Epidermal melanocyte (primary cell): ENCODE results near the gene DCUN1D5.
A peak's percentile ranks its signal among the peaks of the same experiment; 100 is the strongest.

Source experiments
- DNase-seq: peaks from one replicate; pipeline ENCODE4 v3.0.0; 2011; ENCODE audit warnings: low spot score; ENCODE audit not compliant: insufficient read length

Gene DCUN1D5

DNA sequence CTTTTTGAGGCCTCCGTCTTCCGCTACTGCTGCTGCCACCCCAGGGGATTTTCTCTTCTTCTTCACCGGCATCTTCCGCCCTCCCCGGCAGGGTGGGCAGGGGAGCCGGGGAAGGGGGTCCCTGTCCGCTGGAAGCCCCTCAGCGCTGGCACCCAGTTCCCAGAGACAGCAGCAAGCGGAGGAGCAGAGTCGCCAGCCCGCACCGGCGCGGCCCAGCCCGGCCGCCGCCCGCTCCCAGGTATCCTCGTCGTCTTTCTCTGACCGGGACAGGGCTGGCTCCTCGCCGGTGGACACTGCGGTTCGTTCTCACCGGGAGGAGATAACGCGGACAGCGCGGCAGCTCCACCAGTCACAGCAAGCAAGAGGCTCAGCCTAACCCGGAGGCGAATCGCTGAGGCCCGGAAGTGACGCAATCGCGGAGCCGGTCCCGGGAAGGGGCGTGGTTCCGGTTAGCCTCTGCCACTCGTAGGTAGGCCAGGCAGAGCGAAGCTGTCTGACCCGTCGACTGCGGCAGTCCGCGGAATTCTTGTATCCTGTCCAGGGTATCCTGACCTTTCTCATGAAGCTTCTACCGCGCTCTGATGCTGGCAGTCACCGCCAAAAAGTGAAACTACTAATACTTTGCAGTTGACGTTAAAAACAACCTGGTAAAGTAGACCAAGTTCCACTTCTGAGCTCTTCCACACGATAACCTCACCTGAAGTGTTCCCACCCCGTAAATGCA lies at the start of gene DCUN1D5:
Gene DCUN1D5, minus strand, starts transcription at position 360 of the 724 bp plus-strand sequence. Its CDS starts 288 bp downstream, at position 72.
- DNase-seq, result peak; percentile 87

DNA sequence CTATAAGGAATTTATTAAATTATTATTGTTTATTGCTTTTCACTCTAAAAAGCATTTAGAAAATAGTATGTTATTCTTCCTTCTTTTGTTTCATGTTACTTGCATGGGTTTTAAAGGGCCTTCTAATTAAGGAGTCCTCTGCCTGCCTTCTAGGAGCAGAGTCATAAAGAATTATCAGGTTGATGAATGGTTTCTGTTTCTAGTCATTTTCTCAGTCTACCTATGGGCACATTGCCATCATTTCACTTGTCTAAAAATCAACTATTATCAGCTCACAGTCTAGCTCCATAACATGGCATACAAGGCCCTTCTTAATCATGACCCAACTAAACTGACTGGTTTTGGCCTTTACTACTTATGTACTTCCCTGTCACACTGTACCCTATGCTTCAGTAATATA lies 33.5 kb upstream of the DCUN1D5 start:
- no peak for DNase-seq

DNA sequence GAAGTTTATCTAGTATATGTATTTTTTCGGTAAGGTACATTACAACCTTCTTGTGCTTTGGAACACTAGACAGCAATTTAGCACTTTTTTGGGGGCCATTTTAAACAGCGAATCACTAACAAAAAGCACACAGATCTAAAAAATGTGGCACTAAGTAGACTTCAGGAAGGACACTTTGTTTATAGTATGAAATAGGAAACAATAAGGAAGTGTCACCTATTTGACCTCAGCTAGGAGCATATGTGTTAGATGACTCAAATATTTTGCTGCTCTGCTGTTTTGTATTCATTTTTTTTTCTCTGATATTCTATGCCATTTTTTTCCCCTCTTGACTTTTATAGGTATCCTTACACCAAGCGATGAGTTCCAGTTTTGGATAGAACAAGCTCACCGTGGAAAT lies 22.9 kb upstream of the DCUN1D5 start:
- no peak for DNase-seq

GRCh38 chr11:103112364-103112763 lies 20.4 kb upstream of the DCUN1D5 start:
- no peak for DNase-seq

- no peak for DNase-seq
Observed at GRCh38 chr11:103111400-103111799, 19.4 kb upstream of the DCUN1D5 start.

- no peak for DNase-seq
Observed at GRCh38 chr11:103110391-103110790, 18.4 kb upstream of the DCUN1D5 start.

- no peak for DNase-seq
Observed at GRCh38 chr11:103109818-103110388, 17.9 kb upstream of the DCUN1D5 start.

DNA sequence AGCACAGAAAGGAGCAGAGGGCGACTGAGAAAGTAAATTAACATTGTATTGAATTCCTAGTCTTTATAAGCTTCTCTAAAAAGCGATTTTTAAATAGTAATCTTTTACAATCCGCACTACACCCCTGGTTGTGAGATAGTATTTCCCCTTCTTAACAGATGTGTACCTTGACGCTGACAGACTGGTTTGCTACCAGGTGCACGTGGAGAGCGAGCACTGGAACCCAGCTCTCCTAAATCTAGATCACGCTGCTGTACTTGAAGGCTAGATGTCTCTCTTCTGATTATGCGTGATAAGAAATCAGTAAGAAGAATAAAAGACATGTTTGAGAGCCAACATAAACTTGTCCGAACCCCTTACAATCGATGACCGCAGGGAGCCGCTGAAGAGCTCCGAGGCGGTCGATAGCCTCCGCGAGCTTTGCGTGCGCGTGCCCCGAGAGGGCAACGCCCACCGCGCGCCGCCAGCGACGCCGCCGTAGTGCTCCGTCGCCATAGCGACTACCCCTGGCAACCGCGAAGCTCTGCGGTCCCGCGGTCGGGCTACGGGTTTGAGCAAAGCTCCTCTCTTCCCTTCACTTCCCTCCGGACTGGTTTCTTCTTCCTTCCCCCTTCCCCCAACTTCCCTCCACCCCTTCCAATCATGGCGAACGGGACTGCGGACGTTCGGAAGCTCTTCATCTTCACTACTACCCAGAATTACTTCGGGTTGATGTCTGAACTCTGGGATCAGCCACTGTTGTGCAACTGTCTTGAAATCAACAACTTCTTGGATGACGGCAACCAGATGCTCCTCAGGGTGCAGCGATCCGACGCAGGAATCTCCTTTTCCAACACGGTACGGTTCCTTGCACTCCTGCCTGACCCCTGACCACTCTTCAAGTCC lies 17.2 kb upstream of the DCUN1D5 start, which contains the start of gene DYNC2H1:
Gene DYNC2H1, plus strand, starts transcription at position 494 of the 885 bp plus-strand sequence. Its CDS starts 149 bp downstream, at position 643.
- DNase-seq, result peak; percentile 70

DNA sequence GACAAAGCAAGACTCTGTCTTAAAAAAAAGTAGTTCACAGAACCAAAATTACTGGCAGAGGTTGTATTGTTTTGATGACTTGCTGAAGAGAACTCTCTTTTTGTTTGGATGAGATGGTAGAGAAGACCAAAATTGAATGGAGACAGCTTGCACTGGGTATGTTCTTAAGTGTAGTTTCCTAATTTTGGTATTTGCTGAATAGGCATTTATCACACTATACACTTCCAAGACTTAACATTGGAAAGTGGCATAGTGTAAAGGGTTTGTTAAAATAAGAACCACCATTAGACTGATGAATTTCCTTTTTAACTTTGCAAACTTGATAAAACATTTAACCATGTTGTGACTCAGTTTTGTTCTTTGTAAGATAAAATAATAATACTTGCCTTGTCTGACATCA lies 5.3 kb upstream of the DCUN1D5 start:
- no peak for DNase-seq

GRCh38 chr11:103091064-103091800 lies 728 bp downstream of the DCUN1D5 start:
- DNase-seq, result no peak

- DNase-seq, result no peak
Observed at GRCh38 chr11:103086461-103086860, 5.5 kb downstream of the DCUN1D5 start.

DNA sequence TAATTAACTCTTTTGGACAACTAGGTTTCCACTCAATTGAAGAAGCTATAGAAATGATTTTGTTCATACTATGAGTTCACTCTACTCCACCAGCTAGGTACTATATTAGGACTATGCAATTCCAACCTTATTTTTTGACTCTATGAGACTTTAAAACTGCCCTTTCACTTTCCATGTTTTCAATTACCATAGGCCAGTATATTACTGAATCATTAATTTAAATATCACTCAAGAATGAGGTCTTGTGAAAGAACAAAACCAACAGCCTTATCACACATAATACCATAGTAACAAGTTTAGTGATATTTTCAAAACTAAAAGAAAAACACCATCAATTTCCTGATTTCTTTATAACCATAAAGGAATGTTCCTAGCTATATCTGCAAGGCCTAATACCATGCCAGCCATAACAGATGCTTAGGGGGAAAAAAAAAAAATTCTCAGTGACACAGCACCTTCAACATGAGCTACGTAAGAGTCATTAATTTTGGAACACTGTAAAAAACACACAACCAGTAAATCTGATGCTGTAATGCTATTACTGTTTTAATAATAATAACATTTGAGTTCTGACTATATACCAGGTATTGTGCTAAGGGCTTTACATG lies 6.1 kb downstream of the DCUN1D5 start:
- no peak for DNase-seq

GRCh38 chr11:103079833-103080232 lies 12.1 kb downstream of the DCUN1D5 start:
- no peak for DNase-seq

DNA sequence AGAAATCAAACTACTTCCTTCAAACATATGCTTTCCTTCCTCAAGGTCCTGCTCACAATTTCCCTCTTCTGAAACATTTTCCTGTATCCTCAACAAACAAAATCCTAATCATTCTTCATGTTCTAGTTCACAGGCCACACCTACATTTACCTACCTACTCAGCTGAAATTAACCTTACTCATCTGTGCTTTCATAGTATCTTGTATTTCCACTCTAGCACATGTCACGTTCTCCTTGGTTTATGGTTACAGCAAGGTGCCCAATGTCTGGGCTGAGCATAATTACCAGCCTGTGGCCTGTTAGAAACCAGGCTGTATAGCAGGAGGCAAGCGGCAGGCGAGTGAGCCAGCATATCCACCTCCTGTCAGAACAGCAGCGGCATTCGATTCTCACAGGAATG lies 13.2 kb downstream of the DCUN1D5 start:
- DNase-seq, result no peak

- DNase-seq, result no peak
Observed at GRCh38 chr11:103077554-103077953, 14.4 kb downstream of the DCUN1D5 start.

GRCh38 chr11:103076361-103076760 lies 15.6 kb downstream of the DCUN1D5 start:
- DNase-seq, result no peak

DNA sequence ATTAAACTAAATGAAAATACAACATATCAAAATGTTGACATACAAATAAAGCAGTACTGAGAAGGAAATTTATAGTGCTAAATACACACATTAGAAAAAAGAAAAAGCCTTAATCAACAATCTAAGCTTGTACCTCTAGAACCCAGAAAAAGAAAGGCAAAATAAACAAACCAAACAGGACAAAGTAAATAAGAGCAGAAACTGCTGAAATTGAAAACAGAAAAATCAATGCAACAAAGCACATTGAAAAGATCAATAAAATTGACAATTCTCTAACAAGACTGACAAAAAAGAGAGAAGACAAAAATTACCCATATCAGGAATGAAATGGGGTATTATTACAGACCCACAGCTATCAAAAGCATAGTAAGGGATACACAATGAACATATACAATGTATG lies 21.0 kb downstream of the DCUN1D5 start:
- DNase-seq, result no peak

DNA sequence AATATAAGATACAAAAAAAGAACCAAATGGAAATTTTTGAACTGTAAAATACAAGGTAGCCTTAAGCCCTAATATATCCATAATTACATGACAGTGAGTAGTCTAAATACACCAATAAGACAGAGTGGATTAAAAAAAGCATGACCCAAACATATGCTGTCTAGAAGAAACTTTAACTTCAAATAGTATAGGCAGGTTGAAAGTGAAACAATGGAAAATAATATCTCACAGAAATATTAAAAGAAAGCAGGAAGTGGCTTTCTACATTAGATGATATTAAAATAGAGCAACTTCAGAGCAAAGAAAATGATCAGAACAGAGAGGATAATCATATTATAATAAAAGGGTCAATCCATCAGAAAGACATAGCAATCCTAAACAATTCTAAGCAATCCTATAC lies 21.8 kb downstream of the DCUN1D5 start:
- no peak for DNase-seq

DNA sequence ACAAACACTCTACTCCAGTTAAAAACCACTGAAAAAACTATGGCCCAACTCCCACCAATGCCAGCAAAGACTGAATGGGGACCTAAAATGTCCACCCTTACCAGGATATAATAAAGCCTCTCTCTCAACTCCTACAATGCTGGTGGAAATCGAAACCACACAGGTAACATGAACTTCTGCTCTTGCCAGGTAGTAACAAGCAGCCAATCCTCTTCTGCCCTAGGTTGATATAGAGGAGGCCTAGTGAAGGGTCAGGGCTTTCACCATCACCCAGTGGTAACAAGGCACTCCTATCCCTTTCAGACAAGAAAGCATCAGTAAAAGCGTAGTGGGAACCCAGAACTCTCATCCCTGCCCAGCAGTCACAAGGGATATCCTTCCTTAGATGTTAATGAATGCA lies 22.6 kb downstream of the DCUN1D5 start:
- DNase-seq, result no peak

GRCh38 chr11:103067118-103067517 lies 24.8 kb downstream of the DCUN1D5 start:
- DNase-seq, result no peak

DNA sequence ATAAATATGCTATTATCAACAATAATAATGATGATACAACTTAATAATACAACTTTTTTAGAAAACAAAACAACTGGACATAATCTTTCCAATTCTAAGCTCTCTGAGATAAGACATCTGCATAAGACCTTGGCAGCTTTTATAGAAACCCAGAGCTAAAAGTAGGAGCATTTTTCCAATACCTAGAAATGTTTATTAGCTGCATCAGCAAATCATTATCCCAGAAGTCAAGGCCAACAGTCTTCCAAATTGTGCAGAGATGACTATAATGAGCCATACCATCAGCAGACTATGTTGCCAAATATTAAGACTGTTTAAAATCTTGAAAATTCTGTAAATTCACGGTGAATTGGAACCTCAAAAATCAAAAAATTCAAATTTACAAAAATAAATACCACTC lies 30.3 kb downstream of the DCUN1D5 start:
- no peak for DNase-seq
